Measurements from ENCODE around the gene TOR1AIP2.

GRCh38 chr1:179798213-179798863, 79.3 kb downstream of the TOR1AIP2 start:
- TF ChIP-seq EZH2phosphoT487 (IDR thresholded peaks at IDR 0.05; ENCODE audit: low read depth), result no peak
- TF ChIP-seq CTCF (IDR thresholded peaks at IDR 0.05; ENCODE audit: low read depth, low read length), result no peak
